HL-60 (cell line): ENCODE results near the gene CTAGE1.

Source experiments
- DNase-seq, 2 experiments: peaks; one replicate each; pipeline ENCODE4 v3.0.0-alpha.2; 2010 to 2020; ENCODE audit warnings: low read depth in 1 of 2, low spot score in 1 of 2
- H3K27ac ChIP-seq: fragments of 250-450 bp; sonication (Bioruptor Pico); replicated peaks from 2 replicates; pipeline ENCODE4 v1.5.1; 2020; ENCODE audit warnings: mild to moderate bottlenecking, moderate library complexity
- H3K27me3 ChIP-seq: fragments of 250-450 bp; sonication (Bioruptor Pico); 2 replicates; pipeline ENCODE4 v1.5.1; 2021; ENCODE audit warnings: mild to moderate bottlenecking, moderate library complexity; ENCODE audit not compliant: insufficient read depth, poor library complexity, severe bottlenecking
- H3K4me3 ChIP-seq: replicated peaks from 2 replicates; pipeline ENCODE4 v1.5.1; 2011; ENCODE audit warnings: mild to moderate bottlenecking, control low read depth, low read length; ENCODE audit not compliant: insufficient read depth
- GABPA ChIP-seq: IDR thresholded peaks from 2 replicates; pipeline ENCODE4 v1.6.1; 2012; ENCODE audit warnings: low read depth
- POLR2AphosphoS5 ChIP-seq: IDR thresholded peaks from 2 replicates; pipeline ENCODE4 v1.6.1; 2012; ENCODE audit warnings: low read depth
- SPI1 ChIP-seq: IDR thresholded peaks from 2 replicates; pipeline ENCODE4 v1.6.1; 2012; ENCODE audit warnings: low read depth, mild to moderate bottlenecking, borderline replicate concordance
- TF ChIP-seq, protein P1 (sequence below): IDR thresholded peaks from one replicate; pipeline ENCODE4 v1.5.1; 2011; ENCODE audit warnings: low read length, control low read depth, inconsistent platforms; ENCODE audit not compliant: insufficient read depth
- TF ChIP-seq, protein P2 (sequence below): IDR thresholded peaks from 2 replicates; pipeline ENCODE4 v1.6.1; 2012; ENCODE audit warnings: low read depth; ENCODE audit not compliant: insufficient replicate concordance

CTAGE1 gene

DNA sequence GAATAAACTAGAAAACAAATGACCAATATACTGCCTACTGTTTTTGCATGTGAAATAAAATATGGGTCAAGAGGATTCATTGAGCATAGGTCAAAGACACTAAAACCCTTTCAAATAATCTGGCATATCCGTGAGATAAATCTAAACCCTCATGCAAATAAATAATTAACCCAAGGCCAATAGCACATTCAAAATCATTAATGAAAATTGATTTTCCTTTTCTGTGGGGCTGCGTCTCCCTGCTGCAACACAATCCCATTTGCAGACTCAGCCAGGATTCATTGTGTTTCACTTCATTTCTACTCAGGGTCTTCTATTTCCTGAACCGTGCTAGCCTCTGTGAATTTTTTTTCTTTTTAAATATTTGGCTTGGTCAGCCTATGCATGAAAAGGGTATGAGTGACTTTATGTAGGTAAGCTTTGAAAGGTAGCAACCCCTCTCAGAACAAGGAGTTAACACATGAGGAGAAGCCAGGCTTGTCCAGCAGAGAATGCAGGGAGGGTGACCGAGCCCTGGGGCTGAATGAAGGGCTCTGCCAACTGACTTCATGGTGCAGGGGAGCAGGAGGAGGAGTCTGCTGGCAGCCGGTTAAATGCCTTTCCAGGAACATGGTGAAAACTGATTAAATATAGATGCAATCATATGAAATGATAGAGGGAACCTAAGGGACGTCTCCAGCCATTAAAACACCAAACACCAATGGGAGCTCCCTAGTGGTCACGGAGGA, 10.3 kb upstream of the CTAGE1 start:
- TF ChIP-seq, protein P1, sequence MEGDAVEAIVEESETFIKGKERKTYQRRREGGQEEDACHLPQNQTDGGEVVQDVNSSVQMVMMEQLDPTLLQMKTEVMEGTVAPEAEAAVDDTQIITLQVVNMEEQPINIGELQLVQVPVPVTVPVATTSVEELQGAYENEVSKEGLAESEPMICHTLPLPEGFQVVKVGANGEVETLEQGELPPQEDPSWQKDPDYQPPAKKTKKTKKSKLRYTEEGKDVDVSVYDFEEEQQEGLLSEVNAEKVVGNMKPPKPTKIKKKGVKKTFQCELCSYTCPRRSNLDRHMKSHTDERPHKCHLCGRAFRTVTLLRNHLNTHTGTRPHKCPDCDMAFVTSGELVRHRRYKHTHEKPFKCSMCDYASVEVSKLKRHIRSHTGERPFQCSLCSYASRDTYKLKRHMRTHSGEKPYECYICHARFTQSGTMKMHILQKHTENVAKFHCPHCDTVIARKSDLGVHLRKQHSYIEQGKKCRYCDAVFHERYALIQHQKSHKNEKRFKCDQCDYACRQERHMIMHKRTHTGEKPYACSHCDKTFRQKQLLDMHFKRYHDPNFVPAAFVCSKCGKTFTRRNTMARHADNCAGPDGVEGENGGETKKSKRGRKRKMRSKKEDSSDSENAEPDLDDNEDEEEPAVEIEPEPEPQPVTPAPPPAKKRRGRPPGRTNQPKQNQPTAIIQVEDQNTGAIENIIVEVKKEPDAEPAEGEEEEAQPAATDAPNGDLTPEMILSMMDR, result no peak
- TF ChIP-seq POLR2AphosphoS5 (no peak), GABPA (no peak), SPI1 (no peak)
- TF ChIP-seq, protein P2, sequence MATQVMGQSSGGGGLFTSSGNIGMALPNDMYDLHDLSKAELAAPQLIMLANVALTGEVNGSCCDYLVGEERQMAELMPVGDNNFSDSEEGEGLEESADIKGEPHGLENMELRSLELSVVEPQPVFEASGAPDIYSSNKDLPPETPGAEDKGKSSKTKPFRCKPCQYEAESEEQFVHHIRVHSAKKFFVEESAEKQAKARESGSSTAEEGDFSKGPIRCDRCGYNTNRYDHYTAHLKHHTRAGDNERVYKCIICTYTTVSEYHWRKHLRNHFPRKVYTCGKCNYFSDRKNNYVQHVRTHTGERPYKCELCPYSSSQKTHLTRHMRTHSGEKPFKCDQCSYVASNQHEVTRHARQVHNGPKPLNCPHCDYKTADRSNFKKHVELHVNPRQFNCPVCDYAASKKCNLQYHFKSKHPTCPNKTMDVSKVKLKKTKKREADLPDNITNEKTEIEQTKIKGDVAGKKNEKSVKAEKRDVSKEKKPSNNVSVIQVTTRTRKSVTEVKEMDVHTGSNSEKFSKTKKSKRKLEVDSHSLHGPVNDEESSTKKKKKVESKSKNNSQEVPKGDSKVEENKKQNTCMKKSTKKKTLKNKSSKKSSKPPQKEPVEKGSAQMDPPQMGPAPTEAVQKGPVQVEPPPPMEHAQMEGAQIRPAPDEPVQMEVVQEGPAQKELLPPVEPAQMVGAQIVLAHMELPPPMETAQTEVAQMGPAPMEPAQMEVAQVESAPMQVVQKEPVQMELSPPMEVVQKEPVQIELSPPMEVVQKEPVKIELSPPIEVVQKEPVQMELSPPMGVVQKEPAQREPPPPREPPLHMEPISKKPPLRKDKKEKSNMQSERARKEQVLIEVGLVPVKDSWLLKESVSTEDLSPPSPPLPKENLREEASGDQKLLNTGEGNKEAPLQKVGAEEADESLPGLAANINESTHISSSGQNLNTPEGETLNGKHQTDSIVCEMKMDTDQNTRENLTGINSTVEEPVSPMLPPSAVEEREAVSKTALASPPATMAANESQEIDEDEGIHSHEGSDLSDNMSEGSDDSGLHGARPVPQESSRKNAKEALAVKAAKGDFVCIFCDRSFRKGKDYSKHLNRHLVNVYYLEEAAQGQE, result no peak
- Histone ChIP-seq H3K27ac (no peak overlapping the region), H3K4me3 (no peak overlapping the region), H3K27me3 (peaks cover 5% of the 10 kb centered on the region)
- DNase-seq, result no peak

DNA sequence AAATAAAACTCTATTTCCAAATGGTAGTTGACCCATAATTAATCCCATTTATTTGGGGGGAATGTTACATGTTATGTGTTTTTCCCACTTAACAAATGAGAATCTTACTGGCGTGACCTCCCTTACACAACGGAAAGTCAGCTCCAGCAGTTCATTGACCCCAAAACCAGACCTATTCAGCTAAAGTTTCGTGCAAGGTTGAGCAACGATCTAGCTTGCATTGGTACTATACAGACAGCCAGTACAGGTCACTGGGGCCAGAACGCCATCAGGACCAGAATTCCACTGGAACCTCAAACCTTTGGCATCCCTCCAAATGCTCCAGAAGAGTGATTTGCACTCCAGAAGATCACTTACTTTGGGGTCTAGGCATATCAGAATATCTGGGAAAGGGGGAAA, 6.8 kb upstream of the CTAGE1 start:
- H3K27me3 ChIP-seq, result peaks cover 5% of the 10 kb centered on the region
- DNase-seq, result no peak
- TF ChIP-seq, protein P2, result no peak
- TF ChIP-seq, protein P1, result no peak
- TF ChIP-seq SPI1 (no peak), GABPA (no peak), POLR2AphosphoS5 (no peak)
- no peak overlapping the region for H3K4me3 ChIP-seq
- no peak overlapping the region for H3K27ac ChIP-seq

DNA sequence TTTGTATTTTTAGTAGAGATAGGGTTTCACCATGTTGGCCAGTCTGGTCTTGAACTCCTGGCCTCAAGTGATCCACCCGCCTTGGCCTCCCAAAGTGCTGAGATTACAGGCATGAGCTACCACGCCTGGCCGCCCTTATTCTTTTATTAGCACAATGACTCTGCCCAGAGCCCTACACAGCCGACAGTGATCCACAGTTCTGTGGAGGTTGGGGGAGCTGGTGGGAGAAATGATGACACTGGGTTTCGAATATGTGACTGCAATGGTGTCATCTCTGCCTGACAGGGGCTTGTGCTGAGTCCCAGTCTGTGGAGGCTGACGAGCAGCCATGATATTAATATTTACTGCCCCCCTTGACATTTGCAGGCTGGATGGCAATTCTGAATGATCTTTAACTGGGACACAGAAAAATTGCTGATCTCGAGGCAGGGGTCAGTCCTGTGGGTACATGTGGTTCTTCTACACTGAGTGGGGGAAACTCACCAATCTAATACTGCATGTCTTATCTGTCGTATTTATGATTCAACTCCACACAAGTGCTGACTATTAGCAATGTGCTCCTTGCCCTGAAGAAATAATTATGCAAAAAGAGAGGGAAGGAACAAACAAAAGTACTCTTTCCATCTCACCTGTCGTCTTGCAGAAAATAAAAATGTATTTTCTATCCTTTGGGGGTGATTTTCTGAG, 6.3 kb upstream of the CTAGE1 start:
- no peak for TF ChIP-seq SPI1
- TF ChIP-seq GABPA, result no peak
- TF ChIP-seq, protein P1, result no peak
- TF ChIP-seq, protein P2, result no peak
- no peak for DNase-seq
- Histone ChIP-seq H3K4me3 (no peak overlapping the region), H3K27ac (no peak overlapping the region), H3K27me3 (peaks cover 5% of the 10 kb centered on the region)
